Keratinocyte (primary cell): ENCODE results near the gene SSTR5. TPM values are rescaled to one million over a fixed set of nuclear protein-coding genes. Genes with fewer than 3 reads are reported as not detected.

Source experiments
- DNase-seq: peaks from one replicate; pipeline ENCODE4 v3.0.0-alpha.2; 2011; ENCODE audit warnings: low read depth, missing footprints, low spot score
- FAIRE-seq: peaks from 2 replicates; lab custom pipeline; 2011; peaks lifted over from hg19 to GRCh38; lab: Jason Lieb, UNC
- H2AFZ ChIP-seq: 2 replicates; pipeline ENCODE4 v1.6.0; 2012; ENCODE audit warnings: low read length, control low read depth, inconsistent platforms; ENCODE audit not compliant: control insufficient read depth
- H3K27ac ChIP-seq: 2 replicates; pipeline ENCODE4 v1.5.1; 2011; ENCODE audit warnings: low read length; ENCODE audit not compliant: control insufficient read depth, insufficient read depth
- H3K27me3 ChIP-seq: 3 replicates; pipeline ENCODE4 v1.6.0; 2011; ENCODE audit warnings: low read length; ENCODE audit not compliant: control insufficient read depth, insufficient read depth; ENCODE audit errors: extremely low read depth
- H3K36me3 ChIP-seq, 2 experiments: 2 replicates in 1 of 2; 3 replicates in 1 of 2; pipeline ENCODE4 v1.5.1; 2011; ENCODE audit warnings: low read length in 2 of 2, mild to moderate bottlenecking in 1 of 2; ENCODE audit not compliant: control insufficient read depth in 2 of 2, insufficient read depth in 2 of 2; ENCODE audit errors: extremely low read depth in 1 of 2
- H3K4me1 ChIP-seq: 3 replicates; pipeline ENCODE4 v1.5.1; 2011; ENCODE audit warnings: low read length; ENCODE audit not compliant: control insufficient read depth, insufficient read depth; ENCODE audit errors: extremely low read depth
- H3K4me2 ChIP-seq: 3 replicates; pipeline ENCODE4 v1.6.0; 2011; ENCODE audit warnings: low read depth, low read length; ENCODE audit not compliant: control insufficient read depth, insufficient read depth; ENCODE audit errors: extremely low read depth
- H3K4me3 ChIP-seq, 3 experiments: fragments of 200-600 bp in 1 of 3; sonication (generic) in 1 of 3; 2 replicates in 2 of 3; 3 replicates in 1 of 3; pipeline ENCODE4 v1.5.1; 2011 to 2016; ENCODE audit warnings: low read length in 3 of 3, mild to moderate bottlenecking in 3 of 3, control low read depth in 2 of 3, inconsistent platforms in 1 of 3, low read depth in 1 of 3, mixed read lengths in 1 of 3, mixed run types in 1 of 3, moderate library complexity in 1 of 3; ENCODE audit not compliant: control insufficient read depth in 2 of 3, insufficient read depth in 2 of 3; ENCODE audit errors: extremely low read depth in 1 of 3
- H3K79me2 ChIP-seq: 2 replicates; pipeline ENCODE4 v1.6.0; 2012; ENCODE audit warnings: low read length; ENCODE audit not compliant: control insufficient read depth, insufficient read depth
- H3K9ac ChIP-seq: 3 replicates; pipeline ENCODE4 v1.6.0; 2011; ENCODE audit warnings: low read length; ENCODE audit not compliant: control insufficient read depth, insufficient read depth; ENCODE audit errors: extremely low read depth
- H3K9me1 ChIP-seq: 3 replicates; pipeline ENCODE4 v1.6.0; 2011; ENCODE audit warnings: low read length; ENCODE audit not compliant: control insufficient read depth, insufficient read depth; ENCODE audit errors: extremely low read depth
- H3K9me3 ChIP-seq: 2 replicates; pipeline ENCODE4 v1.5.1; 2012; ENCODE audit warnings: low read depth, low read length; ENCODE audit not compliant: control insufficient read depth
- H4K20me1 ChIP-seq: 3 replicates; pipeline ENCODE4 v1.6.0; 2011; ENCODE audit warnings: low read length; ENCODE audit not compliant: control insufficient read depth, insufficient read depth; ENCODE audit errors: extremely low read depth
- EZH2 ChIP-seq: IDR thresholded peaks from one replicate; pipeline ENCODE4 v1.6.1; 2012; ENCODE audit warnings: inconsistent platforms, mild to moderate bottlenecking, low read length, moderate library complexity
- dilution Hi-C: fragments of 300-500 bp; cut with MboI; formaldehyde crosslinking; loops from one replicate; pipeline ENCODE4 v1.7.0; 2020; ENCODE audit warnings: low sequenced_read_pairs; ENCODE audit not compliant: extremely low pct_ligation_motif_present
- polyA plus RNA-seq, 5 experiments: library from polyadenylated mRNA; depleted of rRNA in 3 of 5; stranded (reverse) in 3 of 5; stranded (forward) in 1 of 5; unstranded in 1 of 5; fragments of >200 nt; gene quantifications; 1 replicate in 1 of 5; 2 replicates in 3 of 5; 3 replicates in 1 of 5; pipeline versions ENCODE4 v1.2.1 to v1.2.3, GENCODE V29; 2011 to 2012; ENCODE audit warnings: missing spikeins in 2 of 5, low read depth in 1 of 5, low replicate concordance in 1 of 5
- TF ChIP-seq, protein P1 (sequence below), 3 experiments: IDR thresholded peaks in 1 of 3; conservative IDR thresholded peaks in 1 of 3; optimal IDR thresholded peaks in 1 of 3; 2 replicates in 2 of 3; 3 replicates in 1 of 3; pipeline versions ENCODE3 to v1.5.1; 2011; ENCODE audit warnings: low read length in 3 of 3, mild to moderate bottlenecking in 3 of 3, moderate library complexity in 2 of 3, control low read depth in 1 of 3, inconsistent platforms in 1 of 3; ENCODE audit not compliant: insufficient read depth in 2 of 3; ENCODE audit errors: extremely low read depth in 1 of 3

Gene SSTR5
- polyA plus RNA-seq, 1 donor (not counting 4 experiments of a cell fraction or from before 2014, with no cell fraction given) = not detected

DNA sequence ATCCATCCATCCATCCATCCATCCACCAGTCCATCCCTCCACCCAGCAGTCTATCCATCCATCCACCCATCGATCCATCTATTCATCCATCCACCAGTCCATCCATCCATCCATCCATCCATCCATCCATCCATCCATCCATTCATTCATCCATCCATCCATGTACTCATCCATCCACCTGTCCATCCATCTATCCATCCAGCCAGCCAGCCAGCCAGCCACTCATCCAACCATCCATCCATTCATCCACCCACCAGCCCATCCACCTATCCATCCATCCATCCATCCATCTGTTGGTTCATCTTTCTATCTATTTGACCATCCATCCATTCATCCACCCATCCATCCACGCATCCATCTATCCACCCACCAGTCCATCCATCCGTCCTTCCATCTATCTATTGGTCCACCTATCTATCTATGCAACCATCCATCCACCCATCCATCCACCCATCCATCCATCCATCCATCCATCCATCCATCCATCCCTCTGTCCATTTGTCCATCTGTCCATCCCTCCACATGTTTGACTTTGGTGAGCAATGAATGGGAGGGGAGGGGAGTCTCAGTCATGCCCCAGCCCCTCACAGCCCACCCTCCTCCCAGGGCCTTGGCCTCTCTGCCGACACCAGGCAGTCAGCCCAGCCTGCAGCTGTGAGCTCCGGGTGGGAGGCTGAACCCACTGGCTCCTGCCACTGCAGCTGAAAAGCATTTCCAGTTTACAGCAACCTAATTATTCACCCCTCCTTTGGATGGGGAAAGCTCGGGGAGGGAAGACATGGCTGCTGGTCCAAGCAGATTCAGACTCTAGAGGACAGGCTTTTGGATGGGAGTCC is 38.1 kb upstream of the SSTR5 start:
- H3K4me1 ChIP-seq = peaks cover 13% of the 10 kb centered on the region
- no peak overlapping the region for H3K9ac ChIP-seq
- H3K4me2 ChIP-seq = no peak overlapping the region
- FAIRE-seq (no peak), DNase-seq (no peak)
- H3K36me3 ChIP-seq = no peaks in the 10 kb centered on the region
- no peak overlapping the region for H3K27ac ChIP-seq
- TF ChIP-seq EZH2 = no peak
- TF ChIP-seq, protein P1, sequence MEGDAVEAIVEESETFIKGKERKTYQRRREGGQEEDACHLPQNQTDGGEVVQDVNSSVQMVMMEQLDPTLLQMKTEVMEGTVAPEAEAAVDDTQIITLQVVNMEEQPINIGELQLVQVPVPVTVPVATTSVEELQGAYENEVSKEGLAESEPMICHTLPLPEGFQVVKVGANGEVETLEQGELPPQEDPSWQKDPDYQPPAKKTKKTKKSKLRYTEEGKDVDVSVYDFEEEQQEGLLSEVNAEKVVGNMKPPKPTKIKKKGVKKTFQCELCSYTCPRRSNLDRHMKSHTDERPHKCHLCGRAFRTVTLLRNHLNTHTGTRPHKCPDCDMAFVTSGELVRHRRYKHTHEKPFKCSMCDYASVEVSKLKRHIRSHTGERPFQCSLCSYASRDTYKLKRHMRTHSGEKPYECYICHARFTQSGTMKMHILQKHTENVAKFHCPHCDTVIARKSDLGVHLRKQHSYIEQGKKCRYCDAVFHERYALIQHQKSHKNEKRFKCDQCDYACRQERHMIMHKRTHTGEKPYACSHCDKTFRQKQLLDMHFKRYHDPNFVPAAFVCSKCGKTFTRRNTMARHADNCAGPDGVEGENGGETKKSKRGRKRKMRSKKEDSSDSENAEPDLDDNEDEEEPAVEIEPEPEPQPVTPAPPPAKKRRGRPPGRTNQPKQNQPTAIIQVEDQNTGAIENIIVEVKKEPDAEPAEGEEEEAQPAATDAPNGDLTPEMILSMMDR (optimal IDR thresholded peaks at IDR 0.05 in 1 of 3, IDR thresholded peaks at IDR 0.05 in 1 of 3, conservative IDR thresholded peaks at IDR 0.05 in 1 of 3; ENCODE audit: extremely low read depth in 1 of 3, insufficient read depth in 2 of 3, low read length in 3 of 3) = no peak
- H3K79me2 ChIP-seq = no peaks in the 10 kb centered on the region
- peaks cover 28% of the 10 kb centered on the region for H3K27me3 ChIP-seq
- peaks cover 3% of the 10 kb centered on the region for H4K20me1 ChIP-seq
- no peaks in the 10 kb centered on the region for H3K9me1 ChIP-seq
- no peak overlapping the region for H2AFZ ChIP-seq
- no peak overlapping the region for H3K4me3 ChIP-seq
- H3K9me3 ChIP-seq = peaks cover 3% of the 10 kb centered on the region
- dilution Hi-C loops = no loop called here

DNA sequence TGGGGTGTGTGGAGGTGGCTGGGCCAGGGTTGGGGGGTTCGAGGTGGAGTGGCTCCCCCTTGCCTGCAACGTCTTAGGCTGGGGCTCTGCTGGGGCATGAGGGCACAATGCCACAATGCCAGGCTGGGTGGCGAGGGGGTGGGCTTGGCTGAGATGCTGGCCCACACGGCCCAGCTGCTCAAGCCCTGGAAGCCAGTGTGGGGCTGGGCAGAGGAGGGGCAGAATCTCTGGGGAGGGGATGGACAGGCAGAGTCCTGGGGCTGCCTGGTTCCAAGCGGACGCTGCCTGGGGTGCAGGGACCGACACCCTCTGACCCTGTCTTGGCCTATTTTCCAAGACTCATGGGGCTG is 37.5 kb upstream of the SSTR5 start:
- Histone ChIP-seq H3K4me2 (no peak overlapping the region), H3K4me1 (peaks cover 13% of the 10 kb centered on the region), H2AFZ (no peak overlapping the region), H3K4me3 (no peak overlapping the region), H3K27me3 (peaks cover 30% of the 10 kb centered on the region), H3K36me3 (no peaks in the 10 kb centered on the region), H3K79me2 (no peaks in the 10 kb centered on the region), H3K9me3 (peaks cover 3% of the 10 kb centered on the region), H3K27ac (no peak overlapping the region), H3K9me1 (no peaks in the 10 kb centered on the region), H3K9ac (no peak overlapping the region), H4K20me1 (peaks cover 3% of the 10 kb centered on the region)
- TF ChIP-seq, protein P1 (optimal IDR thresholded peaks at IDR 0.05 in 1 of 3, IDR thresholded peaks at IDR 0.05 in 1 of 3, conservative IDR thresholded peaks at IDR 0.05 in 1 of 3; ENCODE audit: extremely low read depth in 1 of 3, insufficient read depth in 2 of 3, low read length in 3 of 3) = no peak
- TF ChIP-seq EZH2 = no peak
- dilution Hi-C loops = no loop called here
- DNase-seq (no peak), FAIRE-seq (no peak)
